PC-3 (cell line): ENCODE measurements around the gene MMP11. TPM values are rescaled to one million over a fixed set of nuclear protein-coding genes. Genes with fewer than 3 reads are reported as not detected.

ENCODE experiments used
- ATAC-seq: fragments of 200-7000 bp; cut with Tn5 transposase; 2 replicates; pipeline ENCODE4 v1.9.1; 2020; ENCODE audit warnings: mild to moderate bottlenecking, moderate library complexity
- BruUV-seq: library from RNA; stranded (reverse); fragments of 400-500 nt; replicated peaks from 2 replicates; lab custom pipeline; 2021; lab: Mats Ljungman, UMichigan
- CTCF ChIA-PET: fragments of 300-600 bp; sonication (Branson Sonifier 250); formaldehyde crosslinking; loops from one replicate; lab custom pipeline; 2022; ENCODE audit warnings: antibody characterized with exemption; lab: Charles Lee
- POLR2A ChIA-PET: fragments of 300-600 bp; sonication (Branson Sonifier 250); formaldehyde crosslinking; loops from one replicate; lab custom pipeline; 2022; ENCODE audit warnings: antibody characterized with exemption; ENCODE audit not compliant: unreplicated experiment; lab: Charles Lee
- DNase-seq: peaks from one replicate; pipeline ENCODE4 v3.0.0-alpha.2; 2015
- H2AFZ ChIP-seq: fragments of 300-600 bp; sonication (generic); 2 replicates; pipeline ENCODE4 v1.6.0; 2016; ENCODE audit warnings: antibody characterized with exemption, low read length
- H3F3A ChIP-seq: fragments of 300-600 bp; sonication (generic); one replicate; pipeline ENCODE4 v1.6.0; 2017; ENCODE audit warnings: antibody characterized with exemption, low read length, control low read depth, mild to moderate bottlenecking; ENCODE audit not compliant: unreplicated experiment
- H3K27ac ChIP-seq: fragments of 300-600 bp; sonication (generic); 2 replicates; pipeline ENCODE4 v1.5.1; 2016; ENCODE audit warnings: mild to moderate bottlenecking, low read length
- H3K27me3 ChIP-seq: fragments of 300-600 bp; sonication (generic); 2 replicates; pipeline ENCODE4 v1.6.1; 2016; ENCODE audit warnings: low read length, mixed read lengths
- H3K36me3 ChIP-seq: fragments of 300-600 bp; sonication (generic); 2 replicates; pipeline ENCODE4 v1.6.1; 2016; ENCODE audit warnings: low read depth, mixed run types, low read length, mixed read lengths
- H3K4me1 ChIP-seq: fragments of 300-600 bp; sonication (generic); 2 replicates; pipeline ENCODE4 v1.5.1; 2016; ENCODE audit warnings: low read length; ENCODE audit not compliant: insufficient read depth
- H3K4me2 ChIP-seq: fragments of 300-600 bp; sonication (generic); 2 replicates; pipeline ENCODE4 v1.6.0; 2016; ENCODE audit warnings: low read length
- H3K4me3 ChIP-seq: fragments of 300-600 bp; sonication (generic); 2 replicates; pipeline ENCODE4 v1.5.1; 2016; ENCODE audit warnings: mild to moderate bottlenecking, low read length, mixed read lengths
- H3K79me2 ChIP-seq: fragments of 300-600 bp; sonication (generic); 2 replicates; pipeline ENCODE4 v1.6.1; 2017; ENCODE audit warnings: low read length, mixed read lengths
- H3K9ac ChIP-seq: fragments of 300-600 bp; sonication (generic); 2 replicates; pipeline ENCODE4 v1.6.0; 2016; ENCODE audit warnings: mild to moderate bottlenecking, low read length
- H3K9me2 ChIP-seq: fragments of 300-600 bp; sonication (generic); replicated peaks from 2 replicates; pipeline ENCODE4 v1.6.1; 2016; ENCODE audit warnings: mixed run types, low read length, mixed read lengths
- H3K9me3 ChIP-seq: fragments of 300-600 bp; sonication (generic); 2 replicates; pipeline ENCODE4 v1.6.1; 2016; ENCODE audit warnings: low read length, mixed read lengths
- H4K20me1 ChIP-seq: fragments of 300-600 bp; sonication (generic); 2 replicates; pipeline ENCODE4 v1.6.1; 2016; ENCODE audit warnings: low read length, mixed read lengths
- EZH2 ChIP-seq: fragments of 300-600 bp; sonication (generic); IDR thresholded peaks from one replicate; pipeline ENCODE4 v1.6.1; 2017; ENCODE audit warnings: antibody characterized with exemption, mild to moderate bottlenecking, low read length; ENCODE audit not compliant: unreplicated experiment
- EZH2phosphoT487 ChIP-seq: fragments of 300-600 bp; sonication (generic); IDR thresholded peaks from 2 replicates; pipeline ENCODE4 v1.6.1; 2018; ENCODE audit warnings: mild to moderate bottlenecking, antibody characterized with exemption, low read length, borderline replicate concordance
- intact Hi-C: fragments of 100-400 bp; cut with micrococcal nuclease; formaldehyde crosslinking; loops from 2 replicates; pipeline ENCODE4 v1.9.0; 2023
- total RNA-seq: library from RNA; depleted of rRNA; stranded (reverse); fragments of >200 nt; gene quantifications from 2 replicates; pipeline ENCODE4 v1.2.3, GENCODE V29; 2014
- TF ChIP-seq, protein P1 (sequence below): fragments of 300-600 bp; sonication (generic); conservative IDR thresholded peaks from 2 replicates; pipeline ENCODE4 v1.5.1; 2017; ENCODE audit warnings: antibody characterized with exemption, low read depth, mild to moderate bottlenecking, low read length

MMP11 gene
- total RNA-seq, 1 experiment from 2014 or later, result 2.4 TPM

DNA sequence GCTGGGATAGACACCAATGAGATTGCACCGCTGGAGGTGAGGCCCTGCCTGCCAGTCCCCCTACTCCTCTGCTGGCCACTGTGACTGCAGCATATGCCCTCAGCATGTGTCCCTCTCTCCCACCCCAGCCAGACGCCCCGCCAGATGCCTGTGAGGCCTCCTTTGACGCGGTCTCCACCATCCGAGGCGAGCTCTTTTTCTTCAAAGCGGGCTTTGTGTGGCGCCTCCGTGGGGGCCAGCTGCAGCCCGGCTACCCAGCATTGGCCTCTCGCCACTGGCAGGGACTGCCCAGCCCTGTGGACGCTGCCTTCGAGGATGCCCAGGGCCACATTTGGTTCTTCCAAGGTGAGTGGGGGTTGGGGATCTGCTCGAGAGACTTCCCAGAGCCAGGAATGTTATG lies 8.4 kb downstream of the MMP11 start:
- POLR2A ChIA-PET, result no interaction called here
- TF ChIP-seq EZH2phosphoT487, result no peak
- no peak for TF ChIP-seq EZH2
- TF ChIP-seq, protein P1, sequence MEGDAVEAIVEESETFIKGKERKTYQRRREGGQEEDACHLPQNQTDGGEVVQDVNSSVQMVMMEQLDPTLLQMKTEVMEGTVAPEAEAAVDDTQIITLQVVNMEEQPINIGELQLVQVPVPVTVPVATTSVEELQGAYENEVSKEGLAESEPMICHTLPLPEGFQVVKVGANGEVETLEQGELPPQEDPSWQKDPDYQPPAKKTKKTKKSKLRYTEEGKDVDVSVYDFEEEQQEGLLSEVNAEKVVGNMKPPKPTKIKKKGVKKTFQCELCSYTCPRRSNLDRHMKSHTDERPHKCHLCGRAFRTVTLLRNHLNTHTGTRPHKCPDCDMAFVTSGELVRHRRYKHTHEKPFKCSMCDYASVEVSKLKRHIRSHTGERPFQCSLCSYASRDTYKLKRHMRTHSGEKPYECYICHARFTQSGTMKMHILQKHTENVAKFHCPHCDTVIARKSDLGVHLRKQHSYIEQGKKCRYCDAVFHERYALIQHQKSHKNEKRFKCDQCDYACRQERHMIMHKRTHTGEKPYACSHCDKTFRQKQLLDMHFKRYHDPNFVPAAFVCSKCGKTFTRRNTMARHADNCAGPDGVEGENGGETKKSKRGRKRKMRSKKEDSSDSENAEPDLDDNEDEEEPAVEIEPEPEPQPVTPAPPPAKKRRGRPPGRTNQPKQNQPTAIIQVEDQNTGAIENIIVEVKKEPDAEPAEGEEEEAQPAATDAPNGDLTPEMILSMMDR, result no peak
- H2AFZ ChIP-seq, result peak overlapping the region; percentile 50; the same call in 1 of the 2 replicates

DNA sequence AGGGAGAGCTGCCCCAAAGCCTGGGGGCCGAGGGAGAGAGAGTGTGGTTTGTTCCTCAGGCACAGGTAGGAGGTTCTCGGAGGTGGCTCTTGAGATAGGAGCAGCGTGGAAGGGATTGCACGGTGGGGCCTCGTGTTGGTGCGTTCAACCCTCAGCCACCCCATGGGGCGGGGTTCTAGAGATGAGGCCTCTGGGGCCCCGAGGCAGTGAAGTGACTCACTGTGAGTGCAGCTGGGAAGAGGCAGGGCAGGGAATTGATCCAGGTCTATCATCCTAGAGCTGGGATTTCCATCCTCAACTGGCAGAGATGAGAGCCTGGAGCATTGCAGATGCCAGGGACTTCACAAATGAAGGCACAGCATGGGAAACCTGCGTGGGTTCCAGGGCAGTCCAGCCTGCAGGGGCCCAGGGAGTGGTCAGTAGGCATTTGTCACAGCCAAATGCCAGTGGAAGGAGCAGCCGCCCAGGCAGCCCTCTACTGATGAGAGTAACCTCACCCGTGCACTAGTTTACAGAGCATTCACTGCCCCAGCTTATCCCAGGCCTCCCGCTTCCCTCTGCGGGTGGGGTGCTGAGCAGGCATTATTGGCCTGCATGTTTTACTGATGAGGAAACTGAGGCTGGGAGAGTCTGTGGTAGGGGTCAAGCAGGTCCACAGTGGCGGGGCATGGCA lies 9.0 kb downstream of the MMP11 start:
- Histone ChIP-seq H3K36me3 (no peaks in the 10 kb centered on the region), H3K4me3 (no peak overlapping the region), H3F3A (no peaks in the 10 kb centered on the region), H3K9me3 (no peaks in the 10 kb centered on the region), H3K27me3 (no peaks in the 10 kb centered on the region), H3K9ac (no peak overlapping the region), H2AFZ (peak overlapping the region; percentile 50; the same call in 1 of the 2 replicates), H4K20me1 (no peaks in the 10 kb centered on the region), H3K4me1 (peaks cover 14% of the 10 kb centered on the region; the same call in 1 of the 2 replicates), H3K4me2 (peak overlapping the region; percentile 13; the same call in 1 of the 2 replicates), H3K79me2 (no peaks in the 10 kb centered on the region), H3K9me2 (no peaks in the 10 kb centered on the region), H3K27ac (no peak overlapping the region)
- DNase-seq (peak; percentile 64), ATAC-seq (peak; percentile 96)
- BruUV-seq, result no TSS peak
- ChIA-PET POLR2A (no interaction called here), CTCF (interaction anchor here (1.0 kb wide), 1 partner anchor 10 kb away, joined by 3 read pairs; no protein-coding TSS in a partner anchor)
- intact Hi-C loops, result no loop called here
- no peak for TF ChIP-seq EZH2

More for the DNA sequence above, 8.4 kb downstream of the MMP11 start:
- Histone ChIP-seq H3K27ac (no peak overlapping the region), H3K27me3 (no peaks in the 10 kb centered on the region), H3K9me2 (no peaks in the 10 kb centered on the region), H3K79me2 (no peaks in the 10 kb centered on the region), H3K4me3 (no peak overlapping the region), H3K9me3 (no peaks in the 10 kb centered on the region), H4K20me1 (no peaks in the 10 kb centered on the region), H3K9ac (no peak overlapping the region), H3K36me3 (no peaks in the 10 kb centered on the region), H3K4me1 (peaks cover 9% of the 10 kb centered on the region; the same call in 1 of the 2 replicates), H3F3A (no peaks in the 10 kb centered on the region), H3K4me2 (peak overlapping the region; percentile 13; the same call in 1 of the 2 replicates)
- CTCF ChIA-PET, result interaction anchor here (1.0 kb wide), 1 partner anchor 10 kb away, joined by 3 read pairs; no protein-coding TSS in a partner anchor
- no TSS peak for BruUV-seq
- no peak for DNase-seq
- intact Hi-C loops, result no loop called here
- no peak for ATAC-seq

DNA sequence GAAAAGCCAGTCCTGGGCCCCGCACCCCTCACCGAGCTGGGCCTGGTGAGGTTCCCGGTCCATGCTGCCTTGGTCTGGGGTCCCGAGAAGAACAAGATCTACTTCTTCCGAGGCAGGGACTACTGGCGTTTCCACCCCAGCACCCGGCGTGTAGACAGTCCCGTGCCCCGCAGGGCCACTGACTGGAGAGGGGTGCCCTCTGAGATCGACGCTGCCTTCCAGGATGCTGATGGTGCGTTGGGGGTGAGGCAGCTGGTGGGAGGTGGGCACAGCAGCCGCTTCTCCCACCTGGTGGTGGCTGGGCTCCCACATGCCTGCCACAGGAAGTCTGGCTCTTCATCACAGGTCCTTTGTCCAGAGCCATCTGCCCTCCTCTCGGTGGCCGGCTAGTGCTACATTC lies 9.6 kb downstream of the MMP11 start:
- no peak overlapping the region for H3K4me2 ChIP-seq
- DNase-seq (no peak), ATAC-seq (no peak)
- H3K4me3 ChIP-seq, result no peak overlapping the region
- no peaks in the 10 kb centered on the region for H3K27me3 ChIP-seq
- peaks cover 14% of the 10 kb centered on the region; the same call in 1 of the 2 replicates for H3K4me1 ChIP-seq
- H3F3A ChIP-seq, result no peaks in the 10 kb centered on the region
- H3K27ac ChIP-seq, result no peak overlapping the region
- H3K9me2 ChIP-seq, result no peaks in the 10 kb centered on the region
- BruUV-seq, result no TSS peak
- H3K9ac ChIP-seq, result no peak overlapping the region
- ChIA-PET CTCF (interaction anchor here (1.0 kb wide), 1 partner anchor 11 kb away, joined by 3 read pairs; no protein-coding TSS in a partner anchor), POLR2A (no interaction called here)
- intact Hi-C loops, result no loop called here
- H3K9me3 ChIP-seq, result no peaks in the 10 kb centered on the region
- peaks cover under 1% of the 10 kb centered on the region for H3K79me2 ChIP-seq
- H2AFZ ChIP-seq, result no peak overlapping the region
- H3K36me3 ChIP-seq, result no peaks in the 10 kb centered on the region
- H4K20me1 ChIP-seq, result no peaks in the 10 kb centered on the region
- no peak for TF ChIP-seq EZH2phosphoT487
- TF ChIP-seq, protein P1, result no peak
- TF ChIP-seq EZH2, result no peak
